Glomerular endothelial cell (primary cell): ENCODE results near the gene SPATA32. TPM values are rescaled to one million over a fixed set of nuclear protein-coding genes. Genes with fewer than 3 reads are reported as not detected.

Source experiments
- DNase-seq: peaks from one replicate; pipeline ENCODE4 v3.0.0-alpha.2; 2011; ENCODE audit warnings: low read depth, low spot score; ENCODE audit errors: extremely low read depth
- total RNA-seq: library from RNA; depleted of rRNA; stranded (reverse); fragments of >200 nt; gene quantifications from 2 replicates; pipeline ENCODE4 v1.2.3, GENCODE V29; 2015

Gene SPATA32
- total RNA-seq, 1 donor from 2014 or later: not detected

GRCh38 chr17:45231481-45232116, 30.3 kb downstream of the SPATA32 start:
- no peak for DNase-seq

- no peak for DNase-seq
Measured at GRCh38 chr17:45230787-45231480, 31.0 kb downstream of the SPATA32 start.

- no peak for DNase-seq
Measured at GRCh38 chr17:45230410-45230786, 31.5 kb downstream of the SPATA32 start.

DNA sequence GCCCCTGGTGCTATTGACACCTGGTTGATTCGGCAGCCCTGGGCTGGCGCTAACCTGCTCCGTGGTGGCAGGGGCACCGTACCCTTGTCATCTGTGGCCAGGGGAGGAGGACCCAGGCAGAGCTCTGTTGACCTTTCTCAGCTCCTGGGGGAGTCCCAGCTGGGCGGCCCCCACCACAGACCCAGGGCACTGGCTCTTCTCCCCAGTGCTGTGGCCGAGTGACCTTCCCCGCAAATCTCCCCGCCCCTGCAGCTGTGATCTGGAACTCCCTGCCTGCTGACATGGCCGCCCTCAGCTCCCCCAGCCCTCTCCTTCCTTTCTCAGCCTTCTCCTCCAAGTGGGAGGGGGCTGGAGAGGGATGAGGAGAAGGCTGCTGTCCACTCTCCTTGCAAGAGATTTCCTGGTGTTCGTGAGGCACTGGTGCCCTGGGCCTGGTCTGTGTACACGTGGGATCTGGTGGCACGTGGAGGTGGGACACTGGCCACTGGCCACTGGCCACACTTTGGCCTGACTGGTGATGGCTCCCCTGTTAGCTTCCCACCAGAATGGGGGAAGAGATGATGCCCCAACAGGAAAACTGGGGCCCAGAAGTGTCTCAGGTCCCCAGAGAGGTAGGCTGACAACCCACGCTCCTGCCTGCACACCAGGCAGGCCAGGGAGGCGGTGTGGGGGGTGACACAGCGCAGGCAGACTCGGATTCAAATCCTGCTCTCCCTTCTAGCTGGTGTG, 32.0 kb downstream of the SPATA32 start:
- no peak for DNase-seq

DNA sequence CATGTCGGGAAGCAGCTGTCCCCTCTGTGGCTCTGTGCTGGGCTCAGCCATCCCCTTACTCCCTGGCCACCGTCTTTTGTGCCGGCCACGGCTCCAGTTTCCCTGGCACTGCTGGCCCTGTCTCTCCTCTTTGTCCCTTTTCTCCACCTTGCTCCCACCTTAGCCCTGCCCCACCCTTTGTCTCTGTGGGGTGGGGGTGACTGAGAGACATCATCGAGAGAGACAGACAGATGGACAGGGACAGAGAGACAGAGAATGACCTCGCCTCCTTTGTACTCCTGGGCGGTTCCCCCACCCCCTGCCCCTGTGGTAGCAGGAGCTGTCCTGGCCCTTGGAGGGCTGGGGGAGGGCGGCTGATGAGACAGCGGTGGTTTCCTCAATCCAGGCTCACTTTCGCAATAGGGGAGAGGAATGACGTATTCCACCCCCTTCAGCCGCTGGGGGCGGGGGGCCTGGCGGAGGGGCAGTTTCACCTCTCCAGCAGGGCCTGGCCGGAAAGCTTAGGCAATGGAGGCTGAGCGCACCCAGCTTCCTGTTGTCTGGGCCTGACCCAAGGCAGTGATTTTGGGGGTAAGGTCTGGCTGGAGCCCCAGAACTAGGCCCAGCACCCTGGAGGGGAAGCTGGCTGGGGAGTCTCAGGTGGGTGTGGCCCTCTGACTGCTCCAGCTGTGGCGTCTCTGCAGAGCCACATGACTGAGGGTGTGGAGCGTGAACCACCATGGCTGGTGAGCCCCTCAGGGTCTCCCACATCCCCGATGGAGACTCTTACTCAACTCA, 32.9 kb downstream of the SPATA32 start:
- DNase-seq: no peak

DNA sequence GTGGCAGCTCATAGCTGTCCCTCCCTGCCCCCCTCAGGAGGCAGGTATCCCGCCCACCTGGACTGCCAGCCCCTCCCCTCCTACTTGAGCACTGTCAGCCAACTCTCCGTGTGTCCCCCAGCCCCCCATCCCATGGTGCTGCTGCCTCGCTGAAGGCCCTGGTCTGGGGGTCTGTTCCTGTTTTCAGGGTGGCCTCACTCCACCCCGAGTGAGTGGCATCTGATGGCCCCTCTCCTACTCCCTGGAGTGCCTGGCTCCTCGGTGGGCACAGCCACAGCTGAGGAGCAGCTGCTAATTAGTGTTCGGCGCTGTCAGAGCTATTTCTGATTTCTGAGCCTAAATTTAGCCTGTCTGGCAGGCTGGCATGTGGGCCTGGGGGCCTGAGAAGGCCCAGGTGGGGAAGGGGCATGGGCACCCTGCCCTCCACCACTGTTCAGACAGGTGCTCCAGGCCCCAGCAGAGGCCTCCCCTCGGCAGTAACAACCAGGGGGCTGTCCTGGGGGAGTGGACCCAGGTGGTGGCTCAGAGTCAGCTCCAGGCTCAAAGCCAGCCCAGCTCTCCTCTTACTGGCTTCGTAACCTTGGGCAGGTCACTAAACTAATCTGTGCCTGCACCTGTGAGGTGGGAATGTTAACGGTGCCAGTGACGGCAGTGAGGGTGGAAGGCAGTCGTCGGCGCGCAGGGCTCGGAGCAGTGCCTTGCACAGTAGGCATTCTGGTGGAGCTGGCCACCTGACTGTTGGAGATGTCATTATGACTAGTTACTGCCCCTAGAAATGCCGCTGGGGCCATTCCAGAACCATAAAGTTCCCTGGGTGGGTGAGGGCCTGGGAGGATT, 33.8 kb downstream of the SPATA32 start:
- DNase-seq: no peak

DNA sequence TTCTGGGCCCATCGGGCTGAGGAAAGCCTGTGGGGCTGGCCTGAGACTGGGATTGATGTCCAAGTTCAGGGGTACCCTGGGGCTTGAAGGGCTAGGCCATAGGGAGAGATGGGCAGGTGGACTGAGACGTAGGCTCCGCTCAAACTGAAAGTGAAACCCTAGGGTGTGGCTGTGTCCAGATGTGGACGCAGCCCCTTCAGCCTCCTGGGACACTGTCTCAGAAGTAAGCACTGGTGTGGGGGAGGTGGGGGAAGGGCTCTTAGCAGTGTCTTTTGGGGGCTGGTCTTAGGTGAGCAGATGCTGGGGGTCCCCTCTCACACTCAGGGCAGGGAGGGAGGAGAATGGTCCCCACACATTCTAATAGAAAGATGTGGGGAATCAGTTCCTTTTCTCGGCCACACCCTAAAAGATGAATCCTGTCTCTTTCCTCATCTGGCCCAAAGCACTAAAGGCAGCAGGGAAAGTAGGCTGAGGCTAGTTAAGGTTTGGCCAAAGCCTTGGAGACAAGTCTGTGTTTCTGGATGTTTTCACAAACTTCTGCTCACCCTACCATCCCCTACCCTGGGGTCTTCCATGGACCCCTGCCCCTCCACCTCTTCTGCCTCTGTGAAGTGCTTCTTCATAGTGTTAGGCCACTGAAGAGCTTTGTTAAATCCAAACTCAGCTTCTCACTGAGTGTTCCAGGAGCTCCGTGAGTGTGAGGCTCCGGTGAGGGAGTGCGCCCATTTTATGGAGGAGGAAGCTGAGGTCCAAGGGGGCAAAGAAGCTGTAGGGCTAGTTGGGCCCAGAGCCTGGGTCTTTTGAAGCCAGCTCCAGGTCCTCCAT, 34.6 kb downstream of the SPATA32 start:
- no peak for DNase-seq

DNA sequence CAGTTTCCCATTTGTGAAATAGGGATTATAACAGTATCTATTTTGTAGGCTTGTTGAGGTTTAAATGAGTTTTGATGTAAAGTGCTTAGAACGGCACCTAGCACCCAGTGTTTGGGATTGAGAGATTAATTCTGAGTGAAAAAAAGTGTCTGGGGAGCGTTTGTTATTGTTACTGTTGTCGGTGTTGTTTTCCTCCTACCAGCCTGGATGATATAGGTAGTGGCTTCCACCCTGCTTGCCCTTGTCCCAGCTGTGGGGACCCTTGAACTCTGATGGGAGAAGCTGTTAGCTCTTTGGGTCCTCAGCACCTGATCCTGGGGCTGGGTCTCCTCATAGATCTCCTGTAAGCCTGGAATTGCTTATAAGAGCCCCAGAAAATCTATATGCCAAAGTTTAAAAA, 35.3 kb downstream of the SPATA32 start:
- DNase-seq: no peak

DNA sequence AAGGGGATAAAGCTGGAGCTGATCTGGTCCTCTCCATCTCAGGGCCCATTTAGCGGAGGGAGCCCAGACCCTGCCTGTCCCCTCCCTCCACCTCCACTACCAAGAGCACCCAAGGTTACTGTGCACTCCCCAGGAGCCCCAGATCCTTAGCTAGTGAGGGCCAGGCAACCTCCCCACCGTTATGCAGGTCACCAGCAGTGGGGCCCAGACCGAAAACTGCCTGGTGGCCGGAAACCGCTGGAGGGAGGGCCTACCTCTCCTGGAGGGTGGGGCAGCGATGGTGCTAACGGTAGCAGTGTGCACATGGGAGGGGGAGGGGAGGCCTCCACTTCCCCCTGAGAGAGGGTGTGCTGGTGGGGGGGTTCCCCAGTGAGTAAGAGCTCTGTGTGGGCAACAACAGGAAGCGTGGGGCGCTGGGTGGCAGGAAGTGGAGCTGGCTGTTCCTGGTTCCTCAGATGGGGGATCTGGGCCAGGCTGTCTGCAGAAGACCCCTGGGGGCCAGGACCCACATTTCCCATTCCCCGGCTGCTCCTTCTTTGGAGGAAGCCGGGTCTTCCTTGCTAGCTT, 35.8 kb downstream of the SPATA32 start:
- DNase-seq: no peak

DNA sequence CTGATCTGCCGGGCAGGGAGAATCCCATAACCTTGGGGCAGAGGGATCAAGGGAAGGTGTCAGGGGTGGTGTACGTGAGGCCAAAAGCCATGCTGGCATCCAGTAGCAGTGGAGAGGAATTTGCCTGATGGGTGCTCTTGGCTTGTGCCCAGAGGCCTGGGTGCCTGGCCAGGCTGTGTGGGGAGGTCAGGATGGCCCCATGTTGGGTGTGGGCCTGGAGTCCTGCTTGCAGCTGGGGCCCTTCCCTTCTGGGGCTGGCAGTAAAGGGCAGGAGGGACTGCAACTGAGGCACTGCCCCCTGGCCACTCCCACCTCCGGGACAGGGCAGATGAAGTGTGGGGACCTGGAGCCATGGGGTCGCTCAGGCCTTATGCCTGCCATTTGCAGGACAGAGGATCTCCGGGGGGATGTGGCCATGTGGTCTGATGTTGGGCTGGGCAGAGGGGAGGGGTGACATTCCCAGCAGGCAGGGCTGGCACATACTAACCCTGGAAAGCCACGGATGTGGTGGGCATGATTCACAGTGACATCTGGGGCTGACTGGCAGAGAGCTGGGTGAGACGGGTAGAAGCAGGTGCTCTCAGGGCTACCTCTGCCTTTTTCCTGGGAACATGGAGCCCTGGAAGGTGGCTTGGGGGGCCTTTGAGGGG, 36.7 kb downstream of the SPATA32 start:
- no peak for DNase-seq

DNA sequence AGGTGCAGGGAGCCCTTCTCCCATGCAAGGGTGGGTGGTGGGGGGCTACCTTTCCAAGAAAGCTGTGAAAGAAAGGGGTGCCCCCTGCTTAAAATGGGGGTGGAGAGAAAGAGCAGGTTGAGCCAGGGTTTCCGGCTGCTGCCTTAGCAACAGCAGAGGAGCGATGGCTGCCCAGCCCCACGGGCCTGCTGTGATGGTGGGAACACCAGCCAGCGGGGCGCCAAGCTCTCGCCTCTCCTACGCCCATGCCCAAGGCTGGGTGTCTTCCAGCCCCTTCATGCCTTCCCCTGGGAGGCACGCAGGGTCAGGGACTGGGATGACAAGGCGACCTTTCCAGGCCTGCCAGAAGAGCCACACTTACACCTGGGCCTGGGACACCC, 37.2 kb downstream of the SPATA32 start:
- no peak for DNase-seq

- no peak for DNase-seq
Measured at GRCh38 chr17:45223539-45224528, 38.1 kb downstream of the SPATA32 start.

GRCh38 chr17:45222996-45223538, 38.8 kb downstream of the SPATA32 start:
- no peak for DNase-seq

- no peak for DNase-seq
Measured at GRCh38 chr17:45222289-45222995, 39.5 kb downstream of the SPATA32 start.

DNA sequence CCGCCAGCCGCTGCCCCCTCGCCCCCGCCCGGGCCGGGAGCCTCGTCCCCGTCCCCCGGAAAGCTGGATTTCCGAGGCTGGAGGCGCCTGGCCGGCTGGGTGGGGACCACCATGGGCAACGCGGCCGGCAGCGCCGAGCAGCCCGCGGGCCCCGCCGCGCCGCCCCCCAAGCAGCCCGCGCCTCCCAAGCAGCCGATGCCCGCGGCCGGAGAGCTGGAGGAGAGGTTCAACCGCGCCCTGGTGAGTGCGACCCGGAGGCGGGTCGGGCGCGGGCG, 39.9 kb downstream of the SPATA32 start:
- DNase-seq: no peak

DNA sequence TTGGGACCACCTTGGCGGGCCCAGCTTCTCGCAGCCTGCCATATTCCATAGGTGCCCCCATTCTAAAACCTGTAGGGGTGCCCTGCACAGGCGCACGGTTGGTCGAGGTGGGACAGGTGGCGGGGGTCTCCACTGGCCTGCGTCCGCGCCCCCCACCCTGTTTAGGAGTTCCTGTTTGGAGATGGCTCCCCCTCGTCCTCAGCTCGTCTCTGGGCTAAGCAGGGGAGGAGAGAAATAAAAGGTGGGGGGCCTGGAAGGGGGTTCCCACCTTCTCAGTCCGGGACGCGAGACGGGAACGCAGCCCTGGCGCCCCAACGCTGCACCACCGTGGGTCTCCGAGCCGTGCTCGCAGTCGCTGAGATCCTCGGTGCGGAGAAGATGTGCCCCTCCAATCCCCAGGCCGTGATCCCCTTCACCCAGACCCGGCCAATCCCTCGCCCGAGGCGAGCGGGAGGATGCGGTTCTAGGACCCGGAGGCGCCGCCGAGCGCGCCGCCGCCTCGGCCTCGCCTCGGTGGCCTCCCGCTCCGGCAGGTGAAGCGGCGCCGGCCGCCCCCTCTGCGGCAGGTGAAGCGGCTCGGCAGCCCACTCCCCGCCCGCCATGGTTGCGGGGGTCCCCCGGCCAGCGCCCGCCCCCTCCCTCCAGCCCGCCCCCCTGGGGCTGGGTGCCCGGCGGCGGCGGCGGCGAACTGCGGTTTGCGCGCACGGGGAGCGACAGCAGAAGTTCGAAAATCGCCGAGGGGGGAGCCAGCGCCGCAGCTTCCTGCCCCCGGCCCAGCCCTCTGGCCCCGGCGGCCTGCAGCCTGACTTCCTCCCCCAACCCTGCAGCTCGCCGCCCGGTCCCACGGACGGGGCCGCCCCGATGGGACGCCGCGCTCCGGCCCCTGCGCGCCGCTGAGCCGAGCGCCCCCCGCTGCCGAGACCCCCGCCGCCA, 40.5 kb downstream of the SPATA32 start, which contains the start of gene FMNL1:
FMNL1 (plus strand) TSS at position 805 of the 933 bp plus-strand sequence. CDS start 240 bp downstream, outside the sequence.
- DNase-seq: no peak
